H1 (cell line): ENCODE data around the gene MAJIN. TPM values are rescaled to one million over a fixed set of nuclear protein-coding genes. Genes with fewer than 3 reads are reported as not detected.

Source experiments
- E2F6 ChIP-seq: IDR thresholded peaks from 2 replicates; pipeline ENCODE4 v1.6.1; 2012; ENCODE audit warnings: inconsistent platforms
- KDM5A ChIP-seq: fragments of 200-600 bp; IDR thresholded peaks from 2 replicates; pipeline ENCODE4 v1.7.1; 2012; ENCODE audit warnings: mild to moderate bottlenecking, low read length, inconsistent platforms, mixed read lengths
- RNF2 ChIP-seq: fragments of 200-900, 300-1000 bp; sonication (generic); IDR thresholded peaks from 2 replicates; pipeline ENCODE4 v1.7.1; 2016; ENCODE audit warnings: borderline replicate concordance, low read depth, mild to moderate bottlenecking, antibody characterized with exemption, low read length; ENCODE audit not compliant: poor library complexity, severe bottlenecking; ENCODE audit errors: missing control alignments
- TBP ChIP-seq: IDR thresholded peaks from 2 replicates; pipeline ENCODE4 v1.6.1; 2011; ENCODE audit warnings: low read depth, low read length, improper control_type of control experiment
- polyA plus RNA-seq, 7 experiments: library from polyadenylated mRNA; depleted of rRNA in 3 of 7; stranded (reverse) in 5 of 7; unstranded in 2 of 7; fragments of >200 nt in 5 of 7; fragments of 200-250 nt in 2 of 7; gene quantifications; 1 replicate in 5 of 7; 2 replicates in 1 of 7; 4 replicates in 1 of 7; pipeline versions ENCODE4 v1.2.1 to v1.2.3, GENCODE V29; 2011 to 2013; ENCODE audit warnings: missing spikeins in 2 of 7, mixed read lengths in 2 of 7
- total RNA-seq: library from RNA; stranded (reverse); fragmentation: NEBNext Ultra II Directional; extraction: Animal tissue kit (Norgen Biotek cat#: 25700); gene quantifications from 2 replicates; pipeline ENCODE4 v1.2.1, GENCODE V29; 2021

MAJIN gene
- total and polyA plus RNA-seq, 2 of the 8 experiments (the other 6 are each of a cell fraction or from before 2014, with no cell fraction given) = not detected

DNA sequence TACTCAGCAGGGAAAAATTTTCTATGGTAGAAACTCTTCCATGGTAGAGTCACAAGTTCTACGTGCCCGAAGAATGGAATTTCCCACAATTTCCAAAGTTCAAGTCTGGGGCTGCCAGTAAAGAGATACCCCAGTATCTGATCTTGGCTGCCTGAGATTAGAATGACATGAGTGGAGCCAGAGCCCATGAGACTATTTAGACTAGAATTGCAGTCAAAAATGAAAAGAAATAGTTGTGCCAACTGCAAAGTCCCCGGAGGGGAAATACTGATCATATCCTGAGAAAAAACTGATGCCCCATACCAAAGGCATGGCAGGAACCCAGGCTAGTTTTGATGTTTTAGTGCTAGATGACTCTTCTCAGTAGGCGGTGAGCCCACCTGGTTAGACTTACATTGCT is 11.2 kb downstream of the MAJIN start (continued):
- TF ChIP-seq TBP (no peak), E2F6 (no peak), RNF2 (no peak), KDM5A (no peak)
